GM19193 (cell line): ENCODE measurements around the gene SLC4A5.

ENCODE experiments used
- POLR2A ChIP-seq: IDR thresholded peaks from 4 replicates; pipeline ENCODE4 v1.6.1; 2011; ENCODE audit not compliant: insufficient read depth, insufficient read length; ENCODE audit errors: extremely low read depth

SLC4A5 gene

GRCh38 chr2:74343316-74343715, at the start of gene SLC4A5:
SLC4A5 (minus strand) TSS chr2:74343416; CDS start chr2:74315023, 28,393 bp downstream.
- TF ChIP-seq POLR2A, result no peak

GRCh38 chr2:74392449-74392743, 49.2 kb upstream of the SLC4A5 start:
- TF ChIP-seq POLR2A, result no peak

GRCh38 chr2:74391580-74392448, 48.6 kb upstream of the SLC4A5 start:
- TF ChIP-seq POLR2A, result peak; percentile 59

- TF ChIP-seq POLR2A, result no peak
These were observed 48.0 kb upstream of the SLC4A5 start for GRCh38 chr2:74391209-74391579.

- TF ChIP-seq POLR2A, result no peak
These were observed 47.4 kb upstream of the SLC4A5 start for GRCh38 chr2:74390606-74391005.

GRCh38 chr2:74387346-74387745, 44.1 kb upstream of the SLC4A5 start:
- no peak for TF ChIP-seq POLR2A

- TF ChIP-seq POLR2A, result no peak
These were observed 42.2 kb upstream of the SLC4A5 start for GRCh38 chr2:74385396-74385795.

GRCh38 chr2:74384051-74384450, 40.8 kb upstream of the SLC4A5 start:
- TF ChIP-seq POLR2A, result no peak

- TF ChIP-seq POLR2A, result no peak
These were observed 40.0 kb upstream of the SLC4A5 start for GRCh38 chr2:74383254-74383653.

GRCh38 chr2:74381751-74382150, 38.5 kb upstream of the SLC4A5 start:
- TF ChIP-seq POLR2A, result no peak

- no peak for TF ChIP-seq POLR2A
These were observed 36.9 kb upstream of the SLC4A5 start, which contains the start of gene DCTN1 for GRCh38 chr2:74379851-74380789. DCTN1 (minus strand) TSS chr2:74380311; CDS start chr2:74380037, 274 bp downstream.

GRCh38 chr2:74378007-74378406, 34.8 kb upstream of the SLC4A5 start:
- TF ChIP-seq POLR2A, result no peak

- no peak for TF ChIP-seq POLR2A
These were observed 32.6 kb upstream of the SLC4A5 start for GRCh38 chr2:74375838-74376237.

GRCh38 chr2:74374509-74375205, 31.4 kb upstream of the SLC4A5 start:
- TF ChIP-seq POLR2A, result no peak

- no peak for TF ChIP-seq POLR2A
These were observed 30.8 kb upstream of the SLC4A5 start for GRCh38 chr2:74373985-74374384.
